GM19438 (cell line): Measurements from ENCODE around the gene PTPRT.

Experiments
- ATAC-seq: cut with Tn5 transposase; IDR thresholded peaks from one replicate; pipeline ENCODE4 v1.9.1; 2021; ENCODE audit warnings: low read depth; ENCODE audit not compliant: unreplicated experiment

Gene PTPRT

GRCh38 chr20:42985628-42986027 lies 204.1 kb downstream of the PTPRT start:
- ATAC-seq: no peak

GRCh38 chr20:42982218-42982617 lies 207.5 kb downstream of the PTPRT start:
- no peak for ATAC-seq

GRCh38 chr20:42981253-42981652 lies 208.5 kb downstream of the PTPRT start:
- no peak for ATAC-seq

- ATAC-seq: no peak
These were observed 210.0 kb downstream of the PTPRT start for GRCh38 chr20:42979720-42980119.

GRCh38 chr20:42978184-42978974 lies 211.3 kb downstream of the PTPRT start:
- no peak for ATAC-seq

- no peak for ATAC-seq
These were observed 213.7 kb downstream of the PTPRT start for GRCh38 chr20:42975974-42976373.

GRCh38 chr20:42974347-42974746 lies 215.4 kb downstream of the PTPRT start:
- no peak for ATAC-seq

- ATAC-seq: no peak
These were observed 217.1 kb downstream of the PTPRT start for GRCh38 chr20:42972591-42972990.

- ATAC-seq: no peak
These were observed 221.0 kb downstream of the PTPRT start for GRCh38 chr20:42968746-42969145.

GRCh38 chr20:42963796-42964195 lies 225.9 kb downstream of the PTPRT start:
- no peak for ATAC-seq

GRCh38 chr20:42961771-42962170 lies 227.9 kb downstream of the PTPRT start:
- ATAC-seq: no peak

- no peak for ATAC-seq
These were observed 229.7 kb downstream of the PTPRT start for GRCh38 chr20:42959996-42960395.

- ATAC-seq: no peak
These were observed 231.2 kb downstream of the PTPRT start for GRCh38 chr20:42958367-42959069.

GRCh38 chr20:42957704-42958095 lies 232.0 kb downstream of the PTPRT start:
- ATAC-seq: no peak

GRCh38 chr20:42957018-42957703 lies 232.5 kb downstream of the PTPRT start:
- ATAC-seq: no peak

- no peak for ATAC-seq
These were observed 234.0 kb downstream of the PTPRT start for GRCh38 chr20:42955713-42956112.

- ATAC-seq: no peak
These were observed 234.8 kb downstream of the PTPRT start for GRCh38 chr20:42954951-42955350.

GRCh38 chr20:42949950-42950349 lies 239.8 kb downstream of the PTPRT start:
- no peak for ATAC-seq

GRCh38 chr20:42945234-42945994 lies 244.3 kb downstream of the PTPRT start:
- ATAC-seq: no peak

- ATAC-seq: no peak
These were observed 248.1 kb downstream of the PTPRT start for GRCh38 chr20:42941629-42942028.
